ENCODE measurements around the gene GCH1. TPM values are rescaled to one million over a fixed set of nuclear protein-coding genes. Genes with fewer than 3 reads are reported as not detected.

The GCH1 gene
- total and polyA plus RNA-seq, 2 donors from 2014 or later: 9.2 to 12.3 TPM

DNA sequence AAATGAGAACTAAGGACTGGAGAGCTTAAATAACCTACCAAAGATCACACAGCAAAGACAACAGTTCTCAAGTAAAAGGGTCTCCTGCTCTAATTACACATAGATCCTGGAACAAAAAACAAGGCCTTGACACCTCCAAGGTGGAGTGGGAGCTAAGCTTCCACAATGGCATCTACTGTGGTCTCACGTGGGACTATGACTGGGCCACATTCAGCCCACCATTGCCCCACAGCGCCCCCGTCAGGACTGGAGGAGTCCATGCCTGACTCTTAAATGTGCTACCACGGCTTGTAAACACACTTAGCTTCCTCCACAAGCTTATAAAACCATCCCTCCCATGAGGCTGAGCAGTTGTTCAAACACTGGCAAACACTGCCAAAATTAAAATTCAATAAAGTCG is 88.5 kb downstream of the GCH1 start:
- FAIRE-seq (no peak), DNase-seq (no peak)
- H3K9me3 ChIP-seq (ENCODE audit: control insufficient read depth in 2 of 3, insufficient read depth in 1 of 3, low read length in 3 of 3): no peaks in the 10 kb centered on the region
- intact Hi-C loops (cut with DNase I): no loop called here
- no peaks in the 10 kb centered on the region for H3K36me3 ChIP-seq (ENCODE audit: control insufficient read depth in 2 of 3, insufficient read depth in 3 of 3, low read length in 3 of 3)
- TF ChIP-seq, protein P1, sequence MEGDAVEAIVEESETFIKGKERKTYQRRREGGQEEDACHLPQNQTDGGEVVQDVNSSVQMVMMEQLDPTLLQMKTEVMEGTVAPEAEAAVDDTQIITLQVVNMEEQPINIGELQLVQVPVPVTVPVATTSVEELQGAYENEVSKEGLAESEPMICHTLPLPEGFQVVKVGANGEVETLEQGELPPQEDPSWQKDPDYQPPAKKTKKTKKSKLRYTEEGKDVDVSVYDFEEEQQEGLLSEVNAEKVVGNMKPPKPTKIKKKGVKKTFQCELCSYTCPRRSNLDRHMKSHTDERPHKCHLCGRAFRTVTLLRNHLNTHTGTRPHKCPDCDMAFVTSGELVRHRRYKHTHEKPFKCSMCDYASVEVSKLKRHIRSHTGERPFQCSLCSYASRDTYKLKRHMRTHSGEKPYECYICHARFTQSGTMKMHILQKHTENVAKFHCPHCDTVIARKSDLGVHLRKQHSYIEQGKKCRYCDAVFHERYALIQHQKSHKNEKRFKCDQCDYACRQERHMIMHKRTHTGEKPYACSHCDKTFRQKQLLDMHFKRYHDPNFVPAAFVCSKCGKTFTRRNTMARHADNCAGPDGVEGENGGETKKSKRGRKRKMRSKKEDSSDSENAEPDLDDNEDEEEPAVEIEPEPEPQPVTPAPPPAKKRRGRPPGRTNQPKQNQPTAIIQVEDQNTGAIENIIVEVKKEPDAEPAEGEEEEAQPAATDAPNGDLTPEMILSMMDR (IDR thresholded peaks at IDR 0.05; ENCODE audit: borderline replicate concordance, extremely low read depth, insufficient read depth): no peak
- H3K4me1 ChIP-seq (ENCODE audit: control insufficient read depth in 2 of 3, insufficient read depth in 2 of 3, low read depth in 1 of 3, low read length in 3 of 3): no peaks in the 10 kb centered on the region
- H3K27me3 ChIP-seq (ENCODE audit: control insufficient read depth, insufficient read depth, low read length): no peaks in the 10 kb centered on the region
- no peak overlapping the region for H3K9ac ChIP-seq (ENCODE audit: low read length in 3 of 3)
- H3K4me3 ChIP-seq (ENCODE audit: low read length in 3 of 3): no peak overlapping the region
- H3K27ac ChIP-seq (ENCODE audit: low read depth in 2 of 2, low read length in 2 of 2): no peak overlapping the region

DNA sequence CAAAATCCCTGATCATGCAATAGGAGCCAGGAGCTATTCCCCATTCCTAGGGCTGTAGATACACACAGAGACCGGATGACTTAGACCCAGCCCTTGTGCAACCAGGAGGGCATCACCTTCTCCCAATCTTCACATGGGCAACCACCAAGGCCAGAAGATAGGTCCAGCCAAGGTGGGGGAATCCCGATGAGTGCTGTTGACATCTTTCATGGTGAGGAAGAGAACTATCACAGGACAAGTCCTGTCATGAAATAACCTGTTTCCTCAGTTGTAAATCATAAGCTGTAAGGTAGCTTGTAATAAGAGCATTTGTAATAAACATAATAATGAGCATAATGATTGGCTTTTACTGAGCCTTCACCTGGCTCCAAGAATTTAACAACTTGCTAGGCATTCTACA is 89.5 kb downstream of the GCH1 start:
- TF ChIP-seq, protein P1 (IDR thresholded peaks at IDR 0.05; ENCODE audit: borderline replicate concordance, extremely low read depth, insufficient read depth): no peak
- DNase-seq: no peak
- no peak for FAIRE-seq
- Histone ChIP-seq H3K9ac (ENCODE audit: low read length in 3 of 3) (no peak overlapping the region), H3K4me3 (ENCODE audit: low read length in 3 of 3) (no peak overlapping the region), H3K36me3 (ENCODE audit: control insufficient read depth in 2 of 3, insufficient read depth in 3 of 3, low read length in 3 of 3) (no peaks in the 10 kb centered on the region), H3K27ac (ENCODE audit: low read depth in 2 of 2, low read length in 2 of 2) (no peak overlapping the region), H3K4me1 (ENCODE audit: control insufficient read depth in 2 of 3, insufficient read depth in 2 of 3, low read depth in 1 of 3, low read length in 3 of 3) (no peaks in the 10 kb centered on the region), H3K9me3 (ENCODE audit: control insufficient read depth in 2 of 3, insufficient read depth in 1 of 3, low read length in 3 of 3) (no peaks in the 10 kb centered on the region), H3K27me3 (ENCODE audit: control insufficient read depth, insufficient read depth, low read length) (no peaks in the 10 kb centered on the region)
- intact Hi-C loops (cut with DNase I): no loop called here

DNA sequence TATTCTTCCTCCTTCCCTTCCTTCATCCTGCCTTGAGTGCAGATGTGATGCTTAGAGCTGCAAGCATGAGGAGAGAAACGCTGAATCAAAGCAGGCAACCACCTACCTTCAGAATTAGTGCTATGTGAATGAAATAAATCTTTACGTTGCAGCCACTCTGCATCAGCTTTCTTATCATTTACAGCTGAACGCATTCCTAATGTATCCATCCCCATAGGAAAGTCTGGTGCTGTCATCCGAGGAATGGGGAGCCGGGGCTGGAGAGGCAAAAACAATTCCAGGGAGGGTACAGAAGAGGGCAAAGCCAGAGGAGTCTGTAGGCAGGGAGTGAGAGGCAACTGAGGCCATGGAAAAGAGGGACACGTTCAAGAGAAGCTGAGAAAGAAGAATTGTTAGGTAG is 90.0 kb downstream of the GCH1 start:
- DNase-seq: no peak
- no peaks in the 10 kb centered on the region for H3K36me3 ChIP-seq (ENCODE audit: control insufficient read depth in 2 of 3, insufficient read depth in 3 of 3, low read length in 3 of 3)
- H3K9me3 ChIP-seq (ENCODE audit: control insufficient read depth in 2 of 3, insufficient read depth in 1 of 3, low read length in 3 of 3): no peaks in the 10 kb centered on the region
- H3K4me3 ChIP-seq (ENCODE audit: low read length in 3 of 3): no peak overlapping the region
- intact Hi-C loops (cut with DNase I): no loop called here
- FAIRE-seq: no peak
- TF ChIP-seq, protein P1 (IDR thresholded peaks at IDR 0.05; ENCODE audit: borderline replicate concordance, extremely low read depth, insufficient read depth): no peak
- no peaks in the 10 kb centered on the region for H3K4me1 ChIP-seq (ENCODE audit: control insufficient read depth in 2 of 3, insufficient read depth in 2 of 3, low read depth in 1 of 3, low read length in 3 of 3)
- no peak overlapping the region for H3K9ac ChIP-seq (ENCODE audit: low read length in 3 of 3)
- H3K27me3 ChIP-seq (ENCODE audit: control insufficient read depth, insufficient read depth, low read length): no peaks in the 10 kb centered on the region
- no peak overlapping the region for H3K27ac ChIP-seq (ENCODE audit: low read depth in 2 of 2, low read length in 2 of 2)

DNA sequence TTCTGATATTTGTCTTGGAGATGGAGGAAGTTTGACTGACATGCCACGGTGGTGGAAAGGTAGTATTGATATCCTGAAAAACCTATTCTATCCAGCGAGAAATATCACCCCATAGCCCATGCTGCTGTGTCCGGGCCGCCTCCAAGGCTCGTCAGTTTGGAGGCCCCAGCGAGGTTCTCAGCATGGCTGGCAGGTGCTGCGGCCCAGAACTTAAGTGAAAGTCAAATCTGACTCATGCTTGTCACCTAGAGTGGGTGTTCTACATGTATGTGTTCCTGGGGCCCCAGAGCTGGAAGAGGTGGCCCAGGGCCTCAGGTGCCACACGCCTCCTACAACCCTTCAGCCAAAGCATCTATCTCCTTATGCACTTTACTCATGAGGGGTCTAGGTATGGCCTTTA is 92.9 kb downstream of the GCH1 start:
- Histone ChIP-seq H3K27me3 (ENCODE audit: control insufficient read depth, insufficient read depth, low read length) (no peaks in the 10 kb centered on the region), H3K36me3 (ENCODE audit: control insufficient read depth in 2 of 3, insufficient read depth in 3 of 3, low read length in 3 of 3) (no peaks in the 10 kb centered on the region), H3K9me3 (ENCODE audit: control insufficient read depth in 2 of 3, insufficient read depth in 1 of 3, low read length in 3 of 3) (no peaks in the 10 kb centered on the region), H3K27ac (ENCODE audit: low read depth in 2 of 2, low read length in 2 of 2) (no peak overlapping the region), H3K4me1 (ENCODE audit: control insufficient read depth in 2 of 3, insufficient read depth in 2 of 3, low read depth in 1 of 3, low read length in 3 of 3) (no peaks in the 10 kb centered on the region), H3K9ac (ENCODE audit: low read length in 3 of 3) (no peak overlapping the region), H3K4me3 (ENCODE audit: low read length in 3 of 3) (no peak overlapping the region)
- intact Hi-C loops (cut with DNase I): no loop called here
- TF ChIP-seq, protein P1 (IDR thresholded peaks at IDR 0.05; ENCODE audit: borderline replicate concordance, extremely low read depth, insufficient read depth): no peak
- FAIRE-seq: no peak
- no peak for DNase-seq

Measured in kidney (tissue), 14 donors.